Fibroblast of lung (primary cell): ENCODE results near the gene DOK5.

Experiments
- EZH2 ChIP-seq: IDR thresholded peaks from 2 replicates; pipeline ENCODE4 v1.5.1; 2012; ENCODE audit warnings: low read length, control low read depth, mild to moderate bottlenecking; ENCODE audit errors: missing control alignments
- TF ChIP-seq, protein P1 (sequence below), 2 donors: IDR thresholded peaks in 1 of 2; conservative IDR thresholded peaks in 1 of 2; 1 replicate in 1 of 2; 2 replicates in 1 of 2; pipeline ENCODE4 v1.5.1; 2011 to 2012; ENCODE audit warnings: low read length in 2 of 2, control low read depth in 1 of 2, inconsistent platforms in 1 of 2, low read depth in 1 of 2, mild to moderate bottlenecking in 1 of 2

DNA sequence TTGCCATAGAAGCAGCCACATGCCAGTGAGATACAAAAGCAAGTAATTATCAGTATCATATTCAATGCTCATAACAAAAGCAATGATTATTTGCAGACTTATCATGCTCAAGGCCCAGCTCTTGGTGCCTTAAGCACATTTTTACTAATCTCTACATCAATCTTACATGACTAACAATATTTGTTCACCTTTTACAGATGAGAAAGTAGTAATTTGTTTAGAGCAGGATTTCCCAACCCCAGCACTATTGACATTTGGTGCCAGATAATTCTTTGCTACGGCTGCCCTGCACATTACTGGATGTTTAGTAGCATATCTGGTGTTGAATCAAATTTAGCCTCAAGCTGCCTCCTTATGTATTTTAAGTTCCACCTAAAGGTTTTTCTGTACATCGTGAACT, 19.0 kb upstream of the DOK5 start:
- TF ChIP-seq, protein P1, sequence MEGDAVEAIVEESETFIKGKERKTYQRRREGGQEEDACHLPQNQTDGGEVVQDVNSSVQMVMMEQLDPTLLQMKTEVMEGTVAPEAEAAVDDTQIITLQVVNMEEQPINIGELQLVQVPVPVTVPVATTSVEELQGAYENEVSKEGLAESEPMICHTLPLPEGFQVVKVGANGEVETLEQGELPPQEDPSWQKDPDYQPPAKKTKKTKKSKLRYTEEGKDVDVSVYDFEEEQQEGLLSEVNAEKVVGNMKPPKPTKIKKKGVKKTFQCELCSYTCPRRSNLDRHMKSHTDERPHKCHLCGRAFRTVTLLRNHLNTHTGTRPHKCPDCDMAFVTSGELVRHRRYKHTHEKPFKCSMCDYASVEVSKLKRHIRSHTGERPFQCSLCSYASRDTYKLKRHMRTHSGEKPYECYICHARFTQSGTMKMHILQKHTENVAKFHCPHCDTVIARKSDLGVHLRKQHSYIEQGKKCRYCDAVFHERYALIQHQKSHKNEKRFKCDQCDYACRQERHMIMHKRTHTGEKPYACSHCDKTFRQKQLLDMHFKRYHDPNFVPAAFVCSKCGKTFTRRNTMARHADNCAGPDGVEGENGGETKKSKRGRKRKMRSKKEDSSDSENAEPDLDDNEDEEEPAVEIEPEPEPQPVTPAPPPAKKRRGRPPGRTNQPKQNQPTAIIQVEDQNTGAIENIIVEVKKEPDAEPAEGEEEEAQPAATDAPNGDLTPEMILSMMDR (conservative IDR thresholded peaks at IDR 0.05 in 1 of 2, IDR thresholded peaks at IDR 0.05 in 1 of 2; ENCODE audit: low read depth in 1 of 2, low read length in 2 of 2) = no peak
- no peak for TF ChIP-seq EZH2
